GM19463 (cell line): ENCODE measurements around the gene KRTAP19-7.

ENCODE experiments used
- ATAC-seq: cut with Tn5 transposase; IDR thresholded peaks from one replicate; pipeline ENCODE4 v1.9.1; 2021; ENCODE audit warnings: mild to moderate bottlenecking, moderate library complexity; ENCODE audit not compliant: unreplicated experiment

KRTAP19-7 gene, protein sequence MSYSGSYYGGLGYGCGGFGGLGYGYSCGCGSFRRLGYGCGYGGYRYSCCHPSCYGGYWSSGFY

DNA sequence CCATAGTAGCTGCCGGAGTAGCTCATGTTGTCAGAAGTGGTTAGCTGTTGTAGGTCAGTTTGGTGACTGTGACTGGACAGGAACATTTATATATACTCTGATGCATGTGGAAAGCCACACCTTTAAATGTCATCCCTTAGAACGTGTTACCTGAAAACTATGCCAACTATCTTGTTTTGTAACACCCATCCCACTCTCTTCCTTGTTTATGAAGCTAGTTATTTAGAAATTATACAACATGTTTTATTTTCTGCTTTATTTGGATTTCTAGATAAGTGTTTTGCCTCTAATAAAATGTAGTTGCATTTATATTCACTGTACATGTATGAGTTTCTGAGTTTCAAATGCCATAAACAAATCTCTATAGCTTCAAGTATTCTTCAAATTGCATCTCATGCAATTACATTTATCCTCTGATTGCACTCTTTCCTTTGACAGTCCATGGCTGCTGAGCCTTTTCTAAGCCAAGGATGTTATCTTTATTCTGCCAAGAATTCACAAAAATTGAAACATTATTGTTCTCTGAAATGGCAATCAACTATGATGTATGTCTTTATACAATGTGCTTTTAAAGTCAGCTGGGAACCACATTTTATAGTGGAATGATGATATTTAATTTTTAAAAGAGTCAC is at the start of gene KRTAP19-7:
Gene KRTAP19-7 (minus strand): TSS at position 51 of the 632 bp plus-strand sequence. CDS start 25 bp downstream, at position 26.
- no peak for ATAC-seq

DNA sequence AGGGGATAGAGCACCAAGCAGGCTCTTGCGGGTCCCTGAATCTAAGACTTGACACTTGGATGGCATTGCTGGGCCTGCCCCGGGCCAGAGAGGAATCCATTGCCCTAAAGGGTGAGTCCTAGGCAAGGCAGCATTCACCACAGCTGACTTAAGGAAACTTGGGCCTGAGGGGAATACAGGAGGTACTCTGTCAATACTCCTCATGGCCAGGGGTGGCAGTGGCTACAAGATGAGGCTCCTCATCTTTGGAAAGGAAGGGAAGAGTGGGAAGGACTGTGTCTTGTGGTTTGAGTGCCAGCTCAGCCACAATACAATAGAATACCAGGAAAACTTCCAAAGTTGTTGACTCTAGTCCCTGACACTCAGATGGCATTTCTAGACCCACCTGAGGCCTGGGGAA is 44.9 kb upstream of the KRTAP19-7 start:
- ATAC-seq = no peak

DNA sequence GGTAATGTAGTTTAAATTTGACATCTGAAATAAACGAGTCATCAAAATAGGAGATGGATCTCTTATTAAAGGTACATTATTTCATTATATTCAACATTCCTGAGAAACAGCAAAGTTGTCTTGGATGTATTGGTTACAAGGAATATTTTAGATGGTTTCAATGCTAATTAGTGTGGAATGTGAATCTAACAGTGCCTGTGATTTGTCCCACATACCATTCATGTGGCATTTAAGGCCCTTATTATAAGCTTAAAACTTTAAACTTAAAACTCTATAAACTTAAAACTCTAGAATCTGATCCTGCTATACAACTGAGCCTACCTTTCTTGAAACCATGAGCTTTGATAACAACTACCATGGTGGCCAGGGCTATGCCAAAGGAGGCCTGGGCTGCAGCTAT is 39.7 kb upstream of the KRTAP19-7 start, which contains the start of gene KRTAP22-1:
Gene KRTAP22-1 (plus strand): TSS at position 301 of the 400 bp plus-strand sequence.
- ATAC-seq = no peak

DNA sequence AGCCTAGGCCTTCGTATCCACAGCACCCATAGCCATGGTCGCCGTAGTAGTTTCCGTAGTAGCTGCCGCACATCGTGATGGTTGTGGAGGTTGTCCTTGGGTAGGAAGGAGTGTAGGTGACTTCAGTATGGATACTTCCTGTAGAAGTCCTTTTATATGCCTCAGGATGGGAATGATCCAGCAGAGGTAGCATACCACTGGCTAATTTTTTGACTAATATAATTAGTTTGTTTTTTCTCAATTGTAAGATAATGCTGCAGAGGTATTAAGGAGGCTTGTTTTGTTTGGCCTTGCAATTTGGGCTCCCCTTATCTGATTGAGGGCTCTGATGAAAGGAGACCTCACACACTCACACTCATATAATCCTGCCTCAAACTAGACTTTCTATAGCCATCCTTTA is 37.7 kb upstream of the KRTAP19-7 start, which contains the start of gene KRTAP6-2:
Gene KRTAP6-2 (minus strand): TSS at position 101 of the 400 bp plus-strand sequence. CDS start 28 bp downstream, at position 73.
- ATAC-seq = no peak

DNA sequence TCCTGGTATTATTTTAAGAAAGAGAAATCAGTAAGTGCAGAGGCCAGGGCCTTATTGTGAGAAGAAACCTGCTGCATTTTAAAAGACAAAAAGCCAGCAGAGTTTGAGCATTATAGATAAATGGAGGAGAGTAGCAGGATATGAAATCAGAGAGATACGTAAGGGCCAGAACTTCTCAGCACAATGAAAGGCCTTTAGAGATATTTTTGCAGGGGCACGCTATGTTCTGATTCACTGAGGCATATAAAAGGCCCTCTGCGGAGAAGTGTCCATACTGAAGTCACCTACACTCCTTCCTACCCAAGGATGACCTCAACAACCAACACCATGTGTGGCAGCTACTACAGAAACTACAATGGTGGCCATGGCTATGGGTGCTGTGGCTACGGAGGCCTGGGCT is 31.0 kb upstream of the KRTAP19-7 start, which contains the start of gene KRTAP6-3:
Gene KRTAP6-3 (plus strand): TSS at position 301 of the 400 bp plus-strand sequence. CDS start 6 bp downstream, at position 307.
- ATAC-seq = no peak

DNA sequence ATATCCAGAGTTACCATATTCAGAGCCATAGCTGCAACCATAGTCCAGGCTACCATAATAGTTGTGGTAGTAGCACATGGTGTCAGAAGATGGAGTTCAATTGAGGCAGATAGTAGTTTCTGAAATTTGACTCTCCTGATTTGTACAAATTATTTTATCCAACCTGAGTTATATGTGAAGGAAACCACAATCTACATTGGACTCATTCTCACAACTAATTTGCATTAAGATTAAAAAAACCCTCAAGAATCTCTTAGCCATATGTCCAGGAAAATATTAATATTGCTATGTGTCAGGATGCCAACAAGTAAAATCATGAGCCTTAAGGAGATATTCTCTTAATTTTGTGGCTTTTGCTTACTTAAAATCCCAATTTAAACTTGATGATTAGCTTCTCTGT is 29.2 kb upstream of the KRTAP19-7 start, which contains the start of gene KRTAP22-2:
Gene KRTAP22-2 (minus strand): TSS at position 101 of the 400 bp plus-strand sequence.
- no peak for ATAC-seq

DNA sequence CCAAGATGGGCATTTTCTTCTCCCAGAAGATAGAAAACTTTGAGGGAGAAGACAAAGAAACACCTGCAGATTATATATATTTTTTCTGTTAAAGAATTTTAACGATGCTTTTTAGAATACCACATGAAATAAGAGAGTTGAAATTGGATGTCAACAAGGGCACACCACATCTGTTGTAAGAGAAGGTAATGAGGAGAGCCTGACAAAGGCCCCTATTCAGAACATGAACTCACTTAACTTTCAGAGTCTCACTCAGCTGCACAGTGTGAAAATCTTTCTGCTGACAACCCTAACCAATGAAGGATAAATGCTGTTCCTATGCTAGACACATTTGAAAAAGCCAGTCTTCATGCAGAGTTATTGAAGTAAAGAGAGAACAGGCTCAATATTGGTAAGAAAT is 21.8 kb upstream of the KRTAP19-7 start:
- ATAC-seq = no peak

DNA sequence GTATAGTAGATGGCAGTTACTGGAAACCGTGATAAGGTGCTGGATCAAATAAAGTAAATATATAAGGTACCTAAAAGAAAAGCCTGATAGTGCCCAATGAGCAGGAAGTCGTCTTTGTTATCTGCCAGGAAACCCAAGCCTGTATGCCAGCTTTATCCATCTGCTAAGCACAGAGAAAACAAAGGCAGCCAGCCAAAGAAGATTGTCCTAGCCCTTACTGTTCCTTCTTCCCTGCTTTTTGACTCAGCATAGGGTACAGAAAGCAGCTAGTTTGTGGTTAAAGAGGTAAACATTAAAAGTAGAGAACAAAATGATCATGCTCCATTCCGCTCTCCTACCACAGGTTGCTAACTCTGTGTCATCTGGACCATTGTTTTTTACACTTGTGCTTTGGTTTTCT is 19.0 kb upstream of the KRTAP19-7 start:
- no peak for ATAC-seq

DNA sequence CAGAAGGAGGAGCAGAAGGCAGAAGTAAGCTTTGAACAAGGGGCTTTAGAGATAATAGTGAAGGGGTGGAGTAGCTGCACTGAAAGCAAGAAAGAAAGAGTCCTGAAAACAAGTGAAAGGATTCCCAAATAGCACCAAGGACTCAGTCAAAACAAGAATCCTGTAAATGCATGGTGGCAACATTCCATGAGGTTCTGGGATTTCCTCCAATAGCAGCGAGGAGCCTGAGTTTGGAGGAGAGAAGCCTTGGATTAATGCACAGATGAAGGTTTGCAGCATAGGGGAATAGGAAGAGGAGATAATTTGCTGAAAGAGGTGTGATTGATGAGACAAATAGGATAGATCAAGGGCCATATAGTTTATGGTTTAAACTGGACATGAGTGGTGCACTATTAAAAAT is 18.2 kb upstream of the KRTAP19-7 start:
- no peak for ATAC-seq

DNA sequence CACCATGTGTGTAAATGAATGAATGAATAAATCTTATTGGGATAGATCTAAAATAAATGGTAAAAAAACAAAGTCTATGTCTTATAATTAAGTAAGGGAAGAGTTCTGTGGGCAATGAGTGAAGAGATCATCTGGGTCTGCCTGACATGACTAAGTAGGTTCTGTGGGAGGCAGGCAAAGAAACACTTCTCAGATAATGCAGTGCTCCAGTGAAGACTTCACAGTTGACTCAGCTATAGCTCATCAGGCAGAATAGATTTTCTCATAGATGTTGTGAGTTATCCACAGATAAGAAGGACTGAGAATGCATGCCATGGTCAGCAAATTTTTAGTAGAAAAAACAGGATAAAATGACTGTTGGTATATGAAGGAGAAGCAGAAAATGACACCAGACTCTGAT is 16.7 kb upstream of the KRTAP19-7 start:
- ATAC-seq = no peak

DNA sequence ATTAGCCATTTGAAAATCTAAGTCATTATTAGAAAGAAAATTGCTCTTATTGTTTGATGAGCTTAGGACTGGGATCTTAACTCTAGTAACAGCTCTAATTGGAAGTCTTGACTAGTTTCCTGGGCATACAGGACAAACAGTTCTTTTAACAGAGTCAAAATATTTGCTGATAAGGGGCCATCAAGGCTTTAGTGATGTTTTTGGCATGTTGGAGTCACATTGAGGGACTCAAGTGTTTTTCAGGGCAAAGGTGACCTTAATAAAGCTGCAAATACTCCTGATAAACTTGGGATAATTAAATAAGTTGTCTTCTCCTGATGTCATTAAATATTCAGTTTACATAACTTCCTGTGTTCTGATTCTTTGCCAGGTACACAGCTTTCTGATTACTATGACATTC is 6.5 kb upstream of the KRTAP19-7 start:
- ATAC-seq = no peak

DNA sequence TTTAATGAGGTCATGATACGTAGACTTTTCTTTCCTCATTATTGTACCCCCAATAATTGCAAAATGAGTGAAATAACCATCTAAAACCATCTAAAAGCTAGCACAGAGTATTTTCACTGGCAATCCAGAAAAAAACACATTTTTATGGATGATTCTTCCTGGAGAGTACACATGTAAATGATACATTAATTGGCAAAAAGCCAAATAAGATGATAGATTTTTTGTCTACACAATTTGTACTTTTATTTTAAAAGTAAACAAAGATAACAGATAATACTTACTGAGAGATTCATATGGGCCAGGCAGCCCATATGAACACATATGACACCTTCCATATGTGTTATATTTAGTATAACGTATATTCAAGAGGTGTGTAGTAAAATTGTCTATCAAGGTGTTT is 2.5 kb upstream of the KRTAP19-7 start:
- no peak for ATAC-seq

DNA sequence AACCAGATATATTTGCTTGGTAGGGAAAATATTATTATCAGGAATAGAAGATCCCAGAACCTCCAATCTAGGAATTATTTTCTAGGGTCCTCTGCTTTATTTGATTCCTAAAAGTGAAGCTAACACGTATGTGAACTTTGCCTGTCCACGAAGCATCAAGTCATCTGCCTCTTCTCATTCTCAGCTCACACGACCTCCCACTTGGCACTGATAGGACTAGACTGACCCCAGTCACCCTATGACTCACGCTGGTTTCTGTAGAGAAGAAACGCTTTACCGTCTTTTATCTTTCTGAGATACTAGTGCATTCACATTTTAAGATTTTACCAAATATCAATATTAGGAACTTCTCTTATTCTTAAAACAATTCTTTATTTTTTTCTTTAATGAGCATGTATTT is 2.0 kb upstream of the KRTAP19-7 start:
- ATAC-seq = no peak

DNA sequence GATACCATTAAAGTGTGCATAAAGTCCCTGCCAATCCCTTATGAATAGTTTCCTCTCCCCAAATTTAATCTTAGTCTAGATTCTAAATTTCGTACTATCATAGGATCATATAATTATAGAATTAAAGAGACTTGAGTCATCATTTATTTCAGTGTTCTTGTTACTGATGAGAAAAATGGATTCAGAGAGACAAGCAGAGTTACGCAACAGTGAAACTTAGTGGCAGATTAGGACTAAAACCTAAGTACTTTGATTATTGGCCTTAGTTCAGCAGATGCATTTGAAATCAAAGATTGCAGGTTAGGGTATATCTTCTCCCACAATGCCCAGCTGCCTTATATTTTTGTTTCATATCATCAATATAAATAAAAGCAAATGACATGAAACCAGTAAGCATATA is 843 bp upstream of the KRTAP19-7 start:
- no peak for ATAC-seq

DNA sequence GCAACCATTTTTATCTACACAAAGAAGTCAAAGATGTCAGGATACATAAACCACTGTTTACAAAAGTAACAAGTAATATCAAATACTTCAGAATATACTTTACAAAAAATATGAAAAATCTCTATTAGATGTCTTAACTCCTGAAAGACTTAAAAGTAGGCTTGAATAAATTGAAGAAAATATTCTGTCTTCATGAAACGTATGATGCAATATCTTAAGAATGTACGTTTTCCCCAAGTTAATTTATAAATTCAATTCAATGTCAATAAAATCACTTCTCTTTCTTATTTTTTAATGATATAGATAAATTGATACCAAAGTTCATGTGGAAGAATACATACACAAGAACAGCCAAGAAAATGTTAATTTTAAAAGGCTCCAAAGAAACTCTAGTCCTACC is 6.0 kb downstream of the KRTAP19-7 start:
- ATAC-seq = no peak

DNA sequence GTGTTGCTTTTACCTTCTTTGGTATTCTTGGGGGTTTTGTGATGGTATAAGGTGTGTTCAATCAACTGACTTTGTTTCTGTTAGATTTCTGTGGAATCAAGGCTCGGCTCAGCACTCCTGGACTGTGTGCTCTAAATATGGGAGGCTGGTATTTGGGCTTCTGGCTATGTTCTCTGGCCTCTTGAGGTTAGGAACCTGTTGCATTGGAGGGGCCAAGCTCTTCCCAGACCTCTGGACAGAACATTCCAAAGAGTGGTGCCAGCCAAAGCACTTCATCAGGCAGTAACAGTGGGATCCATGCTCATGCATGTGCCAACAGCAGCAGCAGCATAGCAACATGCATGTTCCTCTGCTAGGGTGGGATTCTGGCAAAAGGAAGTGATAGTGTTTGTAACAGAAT is 8.3 kb downstream of the KRTAP19-7 start:
- ATAC-seq = no peak

DNA sequence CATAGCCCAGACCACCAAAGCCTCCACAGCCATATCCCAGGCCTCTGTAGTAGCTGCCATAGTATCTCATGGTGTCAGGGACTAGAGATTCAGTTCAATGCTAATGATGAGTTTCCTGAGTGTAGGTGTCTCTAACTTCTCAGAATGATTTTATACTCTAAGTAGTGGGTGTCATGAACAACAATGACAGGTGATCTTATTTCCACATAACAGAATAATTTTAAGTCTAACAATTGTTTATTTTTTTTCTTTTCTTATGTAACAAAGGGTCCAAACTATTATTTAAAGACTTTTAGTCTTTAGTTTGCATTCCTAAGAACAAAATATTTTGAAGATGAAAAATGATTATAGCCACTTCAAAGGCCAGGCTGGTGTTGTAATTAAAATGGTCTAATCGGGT is 19.4 kb downstream of the KRTAP19-7 start, which contains the start of gene KRTAP19-6:
Gene KRTAP19-6 (minus strand): TSS at position 101 of the 400 bp plus-strand sequence. CDS start 31 bp downstream, at position 70.
- ATAC-seq = no peak

DNA sequence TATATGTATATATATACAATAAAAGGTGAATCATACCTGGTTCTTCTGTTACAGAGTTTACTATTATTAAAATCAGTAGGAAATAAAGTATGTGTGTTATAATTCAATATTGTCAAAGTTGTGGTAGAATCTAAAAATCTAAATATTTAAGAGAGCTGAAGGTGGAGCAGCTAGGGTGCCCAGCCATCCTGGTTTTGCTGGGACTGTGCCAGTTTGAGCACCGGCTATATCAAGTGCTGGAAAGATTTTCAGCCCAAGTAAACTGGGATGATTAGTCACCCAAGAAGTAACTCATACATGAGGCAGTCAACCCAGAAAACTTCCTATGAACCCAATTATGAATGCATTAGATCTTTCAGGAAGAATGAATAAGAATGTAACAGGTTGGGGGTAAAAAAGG is 42.2 kb downstream of the KRTAP19-7 start:
- no peak for ATAC-seq

DNA sequence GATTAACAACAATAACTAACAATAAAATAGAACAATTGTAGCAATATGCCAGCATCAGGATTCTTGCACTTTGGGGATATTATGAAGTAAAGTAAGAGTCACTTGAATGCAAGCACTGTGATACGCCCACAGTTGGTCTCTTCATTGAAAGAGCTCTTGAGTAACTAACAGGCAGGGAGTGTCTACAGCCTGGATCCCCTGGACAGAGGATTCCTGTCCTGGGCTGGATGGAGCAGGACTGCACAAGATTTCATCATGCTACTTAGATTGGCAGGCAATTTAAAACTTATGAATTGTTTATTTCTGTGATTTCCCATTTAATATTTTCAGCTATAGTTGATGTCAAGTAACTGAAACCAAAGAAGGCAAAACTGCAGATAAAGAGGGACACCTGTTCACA is 45.4 kb downstream of the KRTAP19-7 start:
- ATAC-seq = no peak
